ENCODE results near the gene FAM13C. TPM values are rescaled to one million over a fixed set of nuclear protein-coding genes. Genes with fewer than 3 reads are reported as not detected.
"Not testable (repeated sequence)": the region's sequence is repeated elsewhere in the genome, so short reads cannot be mapped to it uniquely, and the experiment has no call there.

FAM13C gene
- total RNA-seq = 1 to 10 TPM in 4 of 6 experiments, under 1 TPM in 2; 0.49 to 7.4 (median 1.5) TPM
- long read RNA-seq = 0 reads

DNA sequence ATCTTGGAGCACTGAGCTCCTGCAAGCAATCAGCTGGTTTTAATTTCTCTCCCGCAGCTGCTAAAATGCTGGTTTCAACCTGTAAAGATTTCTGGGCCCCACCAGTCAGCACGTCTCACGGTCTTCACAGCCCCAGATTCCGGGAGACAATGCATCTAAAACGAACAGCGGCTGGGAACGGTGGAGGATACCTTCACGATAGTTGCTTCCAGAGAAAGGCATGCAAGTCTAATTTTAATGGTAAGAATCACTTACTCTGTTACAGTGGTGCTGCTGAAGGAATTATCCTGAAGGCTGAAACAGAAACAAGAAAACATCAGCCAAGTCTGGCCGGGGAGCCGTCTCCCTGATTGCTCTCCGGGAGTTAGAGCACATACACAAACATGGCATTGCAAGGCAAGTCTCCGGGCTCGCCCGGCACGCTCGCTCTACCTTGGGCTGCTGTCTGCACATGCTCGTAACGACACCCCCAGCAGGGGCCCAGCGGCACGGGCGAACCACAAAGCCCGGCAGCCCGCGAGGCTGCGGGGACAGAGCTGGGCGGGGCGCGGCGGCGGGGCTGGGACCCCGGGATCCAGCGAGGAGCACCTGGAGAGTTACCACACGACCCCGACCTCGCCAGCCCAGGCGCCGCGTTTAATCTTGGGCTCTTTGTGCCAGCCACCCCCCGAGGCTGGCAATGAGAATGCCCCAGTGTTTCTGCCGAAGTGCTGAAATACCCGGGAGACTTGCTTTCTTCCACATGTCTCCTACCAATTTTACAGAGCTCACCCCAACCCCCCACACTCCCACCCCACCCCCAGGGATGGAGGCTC, at the start of gene FAM13C:
FAM13C (minus strand) TSS at position 406 of the 815 bp plus-strand sequence; CDS start at position 317, 89 bp downstream.
- Histone ChIP-seq H3K9me3 (no peaks in the 10 kb centered on the region), H3K4me1 (peaks cover 0 to 17% (median 3%) of the 10 kb centered on the region in 4 donors), H3K4me3 (peak within 1 kb of the TSS; percentile 51 to 62 (median 56)), H3K27me3 (no peaks in the 10 kb centered on the region), H3K36me3 (no peaks in the 10 kb centered on the region), H3K27ac (peak within 1 kb of the TSS; percentile 16 to 83 (median 51))
- peak; percentile 73 to 94 (median 92) for ATAC-seq
- TF ChIP-seq POLR2A (IDR thresholded peaks at IDR 0.05) = no peak
- TF ChIP-seq, protein P1, sequence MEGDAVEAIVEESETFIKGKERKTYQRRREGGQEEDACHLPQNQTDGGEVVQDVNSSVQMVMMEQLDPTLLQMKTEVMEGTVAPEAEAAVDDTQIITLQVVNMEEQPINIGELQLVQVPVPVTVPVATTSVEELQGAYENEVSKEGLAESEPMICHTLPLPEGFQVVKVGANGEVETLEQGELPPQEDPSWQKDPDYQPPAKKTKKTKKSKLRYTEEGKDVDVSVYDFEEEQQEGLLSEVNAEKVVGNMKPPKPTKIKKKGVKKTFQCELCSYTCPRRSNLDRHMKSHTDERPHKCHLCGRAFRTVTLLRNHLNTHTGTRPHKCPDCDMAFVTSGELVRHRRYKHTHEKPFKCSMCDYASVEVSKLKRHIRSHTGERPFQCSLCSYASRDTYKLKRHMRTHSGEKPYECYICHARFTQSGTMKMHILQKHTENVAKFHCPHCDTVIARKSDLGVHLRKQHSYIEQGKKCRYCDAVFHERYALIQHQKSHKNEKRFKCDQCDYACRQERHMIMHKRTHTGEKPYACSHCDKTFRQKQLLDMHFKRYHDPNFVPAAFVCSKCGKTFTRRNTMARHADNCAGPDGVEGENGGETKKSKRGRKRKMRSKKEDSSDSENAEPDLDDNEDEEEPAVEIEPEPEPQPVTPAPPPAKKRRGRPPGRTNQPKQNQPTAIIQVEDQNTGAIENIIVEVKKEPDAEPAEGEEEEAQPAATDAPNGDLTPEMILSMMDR (IDR thresholded peaks at IDR 0.05) = no peak
- intact Hi-C loops (cut with DNase I) = no loop called here
- DNase-seq = peak; percentile 73 to 82 (median 79)
- 1% methylated on average over 35 of the region's 41 CpGs for WGBS (ENCODE audit: insufficient coverage, low coverage, low lambda C conversion rate, missing lambda C conversion rate)

DNA sequence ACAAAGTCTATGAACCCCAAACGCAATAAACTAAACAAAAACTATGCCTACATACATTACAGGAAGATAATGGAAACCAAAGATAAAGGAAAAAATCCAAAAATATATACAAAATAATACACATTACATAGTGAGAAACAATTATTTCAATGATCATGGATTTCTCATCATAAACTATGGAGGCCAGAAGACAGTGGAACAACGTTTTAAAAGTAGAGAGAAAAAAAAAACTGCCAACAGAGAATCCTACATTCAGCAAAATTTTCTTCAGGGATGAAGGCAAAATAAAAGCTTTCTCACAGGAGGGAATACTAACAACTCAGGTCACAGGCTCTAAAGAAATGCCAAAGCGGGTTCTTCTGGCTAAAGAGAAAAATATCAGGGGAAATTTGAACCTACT, 42.9 kb upstream of the FAM13C start:
- Histone ChIP-seq H3K36me3 (no peaks in the 10 kb centered on the region), H3K27ac (no peak overlapping the region), H3K27me3 (no peaks in the 10 kb centered on the region), H3K9me3 (no peaks in the 10 kb centered on the region), H3K4me3 (no peak overlapping the region), H3K4me1 (no peaks in the 10 kb centered on the region)
- intact Hi-C loops (cut with DNase I) = no loop called here
- ATAC-seq (no peak), DNase-seq (no peak)
- WGBS (ENCODE audit: insufficient coverage, low coverage, low lambda C conversion rate, missing lambda C conversion rate) = 74% methylated on average over 3 of the region's 3 CpGs
- TF ChIP-seq POLR2A (IDR thresholded peaks at IDR 0.05) = no peak
- TF ChIP-seq, protein P1 (IDR thresholded peaks at IDR 0.05) = no peak

DNA sequence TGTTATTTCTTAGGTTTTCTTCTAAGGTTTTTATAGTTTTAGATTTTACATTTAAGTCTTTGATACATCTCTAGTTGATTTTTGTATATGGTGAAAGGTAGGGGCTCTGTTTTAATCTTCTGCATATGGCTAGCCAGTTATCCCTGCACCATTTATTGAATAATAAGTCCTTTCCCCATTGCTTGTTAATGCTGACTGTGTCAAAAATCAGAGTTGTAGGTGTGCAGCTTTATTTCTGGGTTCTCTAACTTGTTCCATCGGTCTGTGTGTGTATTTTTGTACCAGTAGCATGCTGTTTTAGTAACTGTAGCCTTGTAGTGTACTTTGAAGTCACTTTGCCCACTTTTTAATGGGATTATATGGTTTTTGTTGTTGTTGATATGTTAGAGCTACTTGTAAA, 37.9 kb upstream of the FAM13C start:
- Histone ChIP-seq H3K4me1 (no peaks in the 10 kb centered on the region), H3K27ac (no peak overlapping the region), H3K4me3 (no peak overlapping the region), H3K36me3 (no peaks in the 10 kb centered on the region), H3K9me3 (no peaks in the 10 kb centered on the region), H3K27me3 (no peaks in the 10 kb centered on the region)
- DNase-seq (no peak), ATAC-seq (no peak)
- 21% methylated on average over 1 of the region's 1 CpG for WGBS (ENCODE audit: insufficient coverage, low coverage, low lambda C conversion rate, missing lambda C conversion rate)
- TF ChIP-seq, protein P1 (IDR thresholded peaks at IDR 0.05) = no peak
- TF ChIP-seq POLR2A (IDR thresholded peaks at IDR 0.05) = no peak
- intact Hi-C loops (cut with DNase I) = no loop called here

DNA sequence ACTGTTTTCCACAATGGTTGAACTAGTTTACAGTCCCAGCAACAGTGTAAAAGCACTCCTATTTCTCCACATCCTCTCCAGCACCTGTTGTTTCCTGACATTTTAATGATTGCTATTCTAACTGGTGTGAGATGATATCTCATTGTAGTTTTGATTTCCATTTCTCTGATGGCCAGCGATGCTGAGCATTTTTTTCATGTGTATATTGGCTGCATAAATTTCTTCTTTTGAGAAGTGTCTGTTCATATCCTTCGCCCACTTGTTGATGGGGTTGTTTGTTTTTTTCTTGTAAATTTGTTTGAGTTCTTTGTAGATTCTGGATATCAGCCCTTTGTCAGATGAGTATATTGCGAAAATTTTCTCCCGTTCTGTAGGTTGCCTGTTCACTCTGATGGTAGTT, 37.0 kb upstream of the FAM13C start:
- H3K27me3 ChIP-seq; H3K36me3 ChIP-seq; H3K27ac ChIP-seq; DNase-seq; H3K4me3 ChIP-seq; H3K9me3 ChIP-seq; ATAC-seq; H3K4me1 ChIP-seq; intact Hi-C loops (cut with DNase I): not testable (repeated sequence)
- 65% methylated on average over 4 of the region's 4 CpGs for WGBS (ENCODE audit: insufficient coverage, low coverage, low lambda C conversion rate, missing lambda C conversion rate)

DNA sequence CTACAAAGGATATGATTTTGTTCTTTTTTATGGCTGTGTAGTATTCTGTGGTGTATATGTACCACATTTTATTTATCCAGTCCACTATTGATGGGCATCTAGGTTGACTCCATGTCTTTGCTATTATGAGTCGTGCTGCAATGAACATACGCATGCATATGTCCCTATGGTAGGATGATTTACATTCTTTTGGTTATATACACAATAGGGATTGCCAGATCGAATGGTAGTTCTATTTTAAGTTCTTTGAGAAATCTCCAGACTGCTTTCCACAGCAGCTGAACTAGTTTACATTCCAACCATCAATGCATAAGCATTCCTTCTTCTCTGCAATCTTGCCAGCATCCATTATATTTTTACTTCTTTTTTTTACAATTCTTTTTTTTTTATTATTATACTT, 35.6 kb upstream of the FAM13C start:
- TF ChIP-seq POLR2A (IDR thresholded peaks at IDR 0.05) = no peak
- TF ChIP-seq, protein P1 (IDR thresholded peaks at IDR 0.05) = no peak
- WGBS (ENCODE audit: insufficient coverage, low coverage, low lambda C conversion rate, missing lambda C conversion rate) = 78% methylated on average over 3 of the region's 3 CpGs
- intact Hi-C loops (cut with DNase I) = no loop called here

More for the DNA sequence above, 35.6 kb upstream of the FAM13C start:
- H3K4me1 ChIP-seq = no peaks in the 10 kb centered on the region
- ATAC-seq (no peak), DNase-seq (no peak)
- H3K27ac ChIP-seq = no peak overlapping the region
- no peak overlapping the region for H3K4me3 ChIP-seq
- H3K36me3 ChIP-seq = no peaks in the 10 kb centered on the region
- no peaks in the 10 kb centered on the region for H3K9me3 ChIP-seq
- no peaks in the 10 kb centered on the region for H3K27me3 ChIP-seq
